Tibial nerve (tissue), 4 donors: ENCODE measurements around the gene MYL11. TPM values are rescaled to one million over a fixed set of nuclear protein-coding genes. Genes with fewer than 3 reads are reported as not detected.

Source experiments
- DNase-seq, 2 donors: peaks; one replicate each; pipeline ENCODE4 v3.0.0-alpha.2; 2019; ENCODE audit warnings: low spot score in 2 of 2
- H3K27ac ChIP-seq, 4 donors: fragments of 200-600 bp; sonication (generic) in 3 of 4; one replicate each; pipeline ENCODE4 v1.5.1; 2017 to 2019; ENCODE audit warnings: mild to moderate bottlenecking in 1 of 4
- H3K27me3 ChIP-seq, 2 donors: fragments of 200-600 bp; sonication (generic) in 1 of 2; one replicate each; pipeline versions ENCODE4 v1.5.1 to v1.6.0; 2017 to 2019
- H3K36me3 ChIP-seq, 3 donors: fragments of 200-600 bp; sonication (generic); one replicate each; pipeline ENCODE4 v1.5.1; 2018 to 2019
- H3K4me1 ChIP-seq, 4 donors: fragments of 200-600 bp; sonication (generic) in 3 of 4; one replicate each; pipeline ENCODE4 v1.5.1; 2017 to 2019
- H3K4me3 ChIP-seq, 4 donors: fragments of 200-600 bp; sonication (generic) in 3 of 4; one replicate each; pipeline ENCODE4 v1.5.1; 2017 to 2019; ENCODE audit warnings: mild to moderate bottlenecking in 1 of 4, moderate library complexity in 1 of 4
- H3K9me3 ChIP-seq, 4 donors: fragments of 200-600 bp; sonication (generic) in 3 of 4; one replicate each; pipeline ENCODE4 v1.5.1; 2017 to 2019
- CTCF ChIP-seq, 5 experiments: fragments of 200-600 bp in 3 of 5; fragments of 450-650 bp in 2 of 5; sonication (generic) in 3 of 5; IDR thresholded peaks; one replicate each; pipeline ENCODE4 v1.5.1; 2016 to 2019; ENCODE audit warnings: antibody characterized with exemption in 5 of 5, mild to moderate bottlenecking in 3 of 5, moderate library complexity in 2 of 5
- EP300 ChIP-seq, 2 donors: sonication (generic); formaldehyde crosslinking; IDR thresholded peaks; one replicate each; pipeline ENCODE4 v1.6.1; 2017; ENCODE audit warnings: antibody characterized with exemption in 2 of 2, mild to moderate bottlenecking in 1 of 2
- POLR2A ChIP-seq, 2 donors: fragments of 450-650 bp; IDR thresholded peaks; one replicate each; pipeline ENCODE4 v1.6.1; 2017; ENCODE audit warnings: antibody characterized with exemption in 2 of 2, mild to moderate bottlenecking in 2 of 2, moderate library complexity in 2 of 2
- WGBS, 2 donors: methylation state at CpG; one replicate each; pipeline ENCODE4 v1.1.5; 2018; 5-methylcytosine and 5-hydroxymethylcytosine counted together
- total RNA-seq, 4 donors: library from RNA; depleted of rRNA; stranded (reverse); fragments of >200 nt; gene quantifications; one replicate each; pipeline ENCODE4 v1.1.0, GENCODE V29; 2016

Gene MYL11
- total RNA-seq, 4 donors from 2014 or later = not detected

GRCh38 chr16:30377050-30377811, 2.6 kb downstream of the MYL11 start:
- Histone ChIP-seq H3K36me3 (no peaks in the 10 kb centered on the region), H3K27ac (peak overlapping the region; percentile 99 to 100 (median 100)), H3K9me3 (no peaks in the 10 kb centered on the region), H3K4me1 (peaks cover 0 to 29% (median 13%) of the 10 kb centered on the region in 4 donors), H3K27me3 (no peaks in the 10 kb centered on the region), H3K4me3 (peak overlapping the region; percentile 59 to 89 (median 72))
- WGBS, 2 donors = 37 to 39% methylated on average over 26 to 29 of the region's 29 CpGs
- no peak for DNase-seq
- TF ChIP-seq EP300 (IDR thresholded peaks at IDR 0.05) (no peak), CTCF (IDR thresholded peaks at IDR 0.05) (no peak), POLR2A (IDR thresholded peaks at IDR 0.05) (no peak)

- peak; percentile 93 to 97 for DNase-seq
- H3K4me1 ChIP-seq = peaks cover 0 to 29% (median 13%) of the 10 kb centered on the region in 4 donors
- no peaks in the 10 kb centered on the region for H3K9me3 ChIP-seq
- 0 to 1% methylated on average over 39 of the region's 39 CpGs for WGBS, 2 donors
- TF ChIP-seq EP300 (IDR thresholded peaks at IDR 0.05) (peak; percentile 43 to 95), POLR2A (IDR thresholded peaks at IDR 0.05) (peak; percentile 56 to 82), CTCF (IDR thresholded peaks at IDR 0.05) (peak in 1 of 5 experiments; percentile 12)
- H3K4me3 ChIP-seq = peak overlapping the region; percentile 59 to 89 (median 72)
- H3K27ac ChIP-seq = peak overlapping the region; percentile 99 to 100 (median 100)
- H3K36me3 ChIP-seq = no peaks in the 10 kb centered on the region
- H3K27me3 ChIP-seq = no peaks in the 10 kb centered on the region
Observed at GRCh38 chr16:30377812-30378235, 3.2 kb downstream of the MYL11 start.

GRCh38 chr16:30378236-30379157, 3.9 kb downstream of the MYL11 start:
- Histone ChIP-seq H3K36me3 (no peaks in the 10 kb centered on the region), H3K9me3 (no peaks in the 10 kb centered on the region), H3K27ac (peak overlapping the region; percentile 99 to 100 (median 100)), H3K27me3 (no peaks in the 10 kb centered on the region), H3K4me1 (peaks cover 0 to 29% (median 13%) of the 10 kb centered on the region in 4 donors), H3K4me3 (peak overlapping the region; percentile 66 to 89 (median 79))
- TF ChIP-seq EP300 (IDR thresholded peaks at IDR 0.05) (peak; percentile 13 to 80), CTCF (IDR thresholded peaks at IDR 0.05) (peak in 3 of 5 experiments; percentile 12 to 37 (median 27)), POLR2A (IDR thresholded peaks at IDR 0.05) (peak; percentile 23 to 89)
- WGBS, 2 donors = 1% methylated on average over 38 to 61 of the region's 67 CpGs
- DNase-seq = peak; percentile 98 to 99

GRCh38 chr16:30379158-30379783, 4.7 kb downstream of the MYL11 start:
- Histone ChIP-seq H3K4me1 (peaks cover 0 to 29% (median 13%) of the 10 kb centered on the region in 4 donors), H3K4me3 (peak overlapping the region; percentile 66 to 89 (median 79)), H3K27me3 (no peaks in the 10 kb centered on the region), H3K9me3 (no peaks in the 10 kb centered on the region), H3K27ac (peak overlapping the region; percentile 99 to 100 (median 100)), H3K36me3 (no peaks in the 10 kb centered on the region)
- DNase-seq = no peak
- 30 to 37% methylated on average over 15 to 22 of the region's 27 CpGs for WGBS, 2 donors
- TF ChIP-seq POLR2A (IDR thresholded peaks at IDR 0.05) = no peak
- TF ChIP-seq EP300 (IDR thresholded peaks at IDR 0.05) = no peak
- TF ChIP-seq CTCF (IDR thresholded peaks at IDR 0.05) = no peak
